SK-N-MC (cell line): ENCODE data around the gene KLK6.

ENCODE experiments used
- EZH2 ChIP-seq: fragments of 200-600 bp; sonication (generic); IDR thresholded peaks from one replicate; pipeline ENCODE4 v1.6.1; 2017; ENCODE audit warnings: antibody characterized with exemption
- POLR2AphosphoS5 ChIP-seq: IDR thresholded peaks from 2 replicates; pipeline ENCODE4 v1.6.1; 2012; ENCODE audit warnings: mild to moderate bottlenecking, low read depth, low read length, borderline replicate concordance

DNA sequence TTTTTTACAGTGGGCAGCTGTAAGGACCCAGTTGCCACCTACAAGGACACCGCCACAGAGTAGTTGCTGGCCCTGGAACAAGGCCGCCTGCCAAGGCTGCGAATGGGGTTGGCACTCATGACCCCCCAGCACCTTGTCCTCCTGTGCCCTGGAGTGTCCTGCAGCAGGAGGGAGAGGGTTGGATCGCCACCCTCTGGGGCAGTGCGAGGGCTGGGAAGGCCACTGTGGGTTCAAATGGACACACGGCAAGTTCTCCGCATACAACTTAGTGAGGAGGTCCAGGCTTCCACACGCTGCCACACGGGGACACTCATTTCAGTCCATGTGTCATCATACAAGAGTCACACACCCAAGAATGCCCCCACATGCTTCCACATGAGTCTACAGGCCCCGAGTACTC lies 31.0 kb upstream of the KLK6 start:
- TF ChIP-seq EZH2: no peak
- no peak for TF ChIP-seq POLR2AphosphoS5
